SH-SY5Y (cell line): ENCODE data around the gene FOXO1.

Experiments
- GATA2 ChIP-seq: IDR thresholded peaks from 2 replicates; pipeline ENCODE4 v1.6.1; 2011; ENCODE audit warnings: mild to moderate bottlenecking, low read depth, low read length
- GATA3 ChIP-seq: IDR thresholded peaks from 2 replicates; pipeline ENCODE4 v1.6.1; 2011; ENCODE audit warnings: low read depth, mild to moderate bottlenecking, low read length, moderate library complexity

GRCh38 chr13:40619479-40619814 lies 47.0 kb downstream of the FOXO1 start:
- TF ChIP-seq GATA2 (no peak), GATA3 (no peak)
